ENCODE measurements around the gene LRRC41.
"Not testable (repeated sequence)": the region's sequence is repeated elsewhere in the genome, so short reads cannot be mapped to it uniquely, and the experiment has no call there.

The LRRC41 gene

GRCh38 chr1:46284597-46285564 is 18.5 kb downstream of the LRRC41 start:
- DNase-seq (ENCODE audit: low read depth): no peak

- no peak for DNase-seq (ENCODE audit: low read depth)
Measured at GRCh38 chr1:46284058-46284457, 19.4 kb downstream of the LRRC41 start.

- no peak for DNase-seq (ENCODE audit: low read depth)
Measured at GRCh38 chr1:46281021-46281420, 22.4 kb downstream of the LRRC41 start.

- no peak for DNase-seq (ENCODE audit: low read depth)
Measured at GRCh38 chr1:46280092-46280491, 23.3 kb downstream of the LRRC41 start.

GRCh38 chr1:46278807-46279206 is 24.6 kb downstream of the LRRC41 start:
- no peak for DNase-seq (ENCODE audit: low read depth)

GRCh38 chr1:46277658-46278373 is 25.6 kb downstream of the LRRC41 start:
- DNase-seq (ENCODE audit: low read depth): no peak

- no peak for DNase-seq (ENCODE audit: low read depth)
Measured at GRCh38 chr1:46275030-46275337, 28.4 kb downstream of the LRRC41 start.

GRCh38 chr1:46274225-46275029 is 29.0 kb downstream of the LRRC41 start:
- no peak for DNase-seq (ENCODE audit: low read depth)

GRCh38 chr1:46268578-46268977 is 34.8 kb downstream of the LRRC41 start:
- DNase-seq (ENCODE audit: low read depth): no peak

- no peak for DNase-seq (ENCODE audit: low read depth)
Measured at GRCh38 chr1:46263146-46263545, 40.3 kb downstream of the LRRC41 start.

- no peak for DNase-seq (ENCODE audit: low read depth)
Measured at GRCh38 chr1:46262508-46262907, 40.9 kb downstream of the LRRC41 start.

- DNase-seq (ENCODE audit: low read depth): no peak
Measured at GRCh38 chr1:46256523-46256922, 46.9 kb downstream of the LRRC41 start.

GRCh38 chr1:46254668-46255067 is 48.7 kb downstream of the LRRC41 start:
- DNase-seq (ENCODE audit: low read depth): no peak

GRCh38 chr1:46248122-46248920 is 55.1 kb downstream of the LRRC41 start:
- no peak for DNase-seq (ENCODE audit: low read depth)

GRCh38 chr1:46247436-46248121 is 55.8 kb downstream of the LRRC41 start, which contains the start of gene RAD54L:
RAD54L (plus strand) TSS chr1:46247763; CDS start chr1:46248406, 643 bp downstream.
- DNase-seq (ENCODE audit: low read depth): peak; percentile 90

GRCh38 chr1:46246548-46247435 is 56.6 kb downstream of the LRRC41 start:
- DNase-seq (ENCODE audit: low read depth): peak; percentile 4

GRCh38 chr1:46246136-46246535 is 57.3 kb downstream of the LRRC41 start:
- DNase-seq (ENCODE audit: low read depth): not testable (repeated sequence)

- no peak for DNase-seq (ENCODE audit: low read depth)
Measured at GRCh38 chr1:46244656-46245371, 58.6 kb downstream of the LRRC41 start.

GRCh38 chr1:46243831-46244230 is 59.6 kb downstream of the LRRC41 start:
- DNase-seq (ENCODE audit: low read depth): not testable (repeated sequence)

Data from GM04503 (cell line).